B cell (primary cell): ENCODE data around the gene DGKE. TPM values are rescaled to one million over a fixed set of nuclear protein-coding genes. Genes with fewer than 3 reads are reported as not detected.
A peak's percentile ranks its signal among the peaks of the same experiment; 100 is the strongest.

Source experiments
- ATAC-seq: fragments of 200-7000 bp; cut with Tn5 transposase; one replicate; pipeline ENCODE4 v1.10.0; 2021; ENCODE audit warnings: low read depth, mild to moderate bottlenecking, moderate number of reproducible peaks, moderate library complexity
- CTCF ChIA-PET: fragments of 350-600 bp; sonication (Branson Sonifier 250); formaldehyde crosslinking; loops from one replicate; lab custom pipeline; 2021; ENCODE audit warnings: antibody characterized with exemption, inconsistent platforms; lab: Charles Lee
- POLR2A ChIA-PET: fragments of 350-600 bp; sonication (Branson Sonifier 250); formaldehyde crosslinking; loops from one replicate; lab custom pipeline; 2021; ENCODE audit warnings: antibody characterized with exemption; lab: Charles Lee
- DNase-seq: peaks from one replicate; pipeline ENCODE4 v3.0.0; 2013
- H2AFZ ChIP-seq: 2 replicates; pipeline ENCODE4 v1.6.1; 2012; ENCODE audit warnings: mild to moderate bottlenecking, low read depth, low read length; ENCODE audit not compliant: insufficient read depth, poor library complexity, severe bottlenecking
- H3K27ac ChIP-seq, 2 donors: 1 replicate in 1 of 2; 2 replicates in 1 of 2; pipeline ENCODE4 v1.5.1; 2012 to 2013; ENCODE audit warnings: low read length in 2 of 2, mild to moderate bottlenecking in 2 of 2, moderate library complexity in 1 of 2
- H3K27me3 ChIP-seq, 4 experiments: fragments of 200-600 bp in 1 of 4; sonication (generic) in 1 of 4; replicated peaks in 1 of 4; 1 replicate in 2 of 4; 2 replicates in 2 of 4; pipeline versions ENCODE4 v1.6.1 to v1.7.0; 2013 to 2016; ENCODE audit warnings: low read length in 3 of 4, mild to moderate bottlenecking in 2 of 4, mixed read lengths in 1 of 4, moderate library complexity in 1 of 4; ENCODE audit not compliant: insufficient read depth in 4 of 4, control insufficient read depth in 3 of 4; ENCODE audit errors: control extremely low read depth in 1 of 4
- H3K36me3 ChIP-seq, 2 experiments: replicated peaks in 1 of 2; 1 replicate in 1 of 2; 2 replicates in 1 of 2; pipeline versions ENCODE4 v1.6.1 to v1.7.1; 2013; ENCODE audit warnings: low read length in 1 of 2; ENCODE audit not compliant: insufficient read depth in 2 of 2, control insufficient read depth in 1 of 2; ENCODE audit errors: control extremely low read depth in 1 of 2, extremely low read depth in 1 of 2
- H3K4me1 ChIP-seq, 2 donors: fragments of 200-600 bp in 1 of 2; sonication (generic) in 1 of 2; 1 replicate in 1 of 2; 2 replicates in 1 of 2; pipeline versions ENCODE4 v1.5.1 to v1.6.1; 2013 to 2017; ENCODE audit warnings: low read length in 2 of 2; ENCODE audit not compliant: control insufficient read depth in 2 of 2, insufficient read depth in 2 of 2
- H3K4me2 ChIP-seq: replicated peaks from 2 replicates; pipeline ENCODE3; 2012; ENCODE audit warnings: mild to moderate bottlenecking, low read depth, low read length; ENCODE audit not compliant: poor library complexity, severe bottlenecking
- H3K4me3 ChIP-seq, 5 experiments: fragments of 200-600 bp in 1 of 5; sonication (generic) in 1 of 5; 1 replicate in 3 of 5; 2 replicates in 2 of 5; pipeline versions ENCODE4 v1.5.1 to v1.7.0; 2011 to 2016; ENCODE audit warnings: low read length in 4 of 5, mild to moderate bottlenecking in 4 of 5, low read depth in 2 of 5, control low read depth in 1 of 5, moderate library complexity in 1 of 5; ENCODE audit not compliant: insufficient read depth in 1 of 5; ENCODE audit errors: control extremely low read depth in 1 of 5, extremely low read depth in 1 of 5
- H3K79me2 ChIP-seq: fragments of 200-600 bp; sonication (generic); one replicate; pipeline ENCODE4 v1.6.0; 2016; ENCODE audit warnings: low read length; ENCODE audit not compliant: control insufficient read depth, insufficient read depth
- H3K9ac ChIP-seq: fragments of 200-600 bp; sonication (generic); 2 replicates; pipeline ENCODE4 v1.6.1; 2017; ENCODE audit warnings: mild to moderate bottlenecking, low read length, moderate library complexity
- H3K9me3 ChIP-seq, 3 donors: one replicate each; pipeline versions ENCODE4 v1.6.1 to v1.7.1; 2013; ENCODE audit warnings: low read length in 2 of 3; ENCODE audit not compliant: control insufficient read depth in 2 of 3, insufficient read depth in 1 of 3; ENCODE audit errors: control extremely low read depth in 1 of 3
- H4K20me1 ChIP-seq: 2 replicates; pipeline ENCODE4 v1.6.0; 2012; ENCODE audit warnings: mild to moderate bottlenecking, low read length; ENCODE audit not compliant: insufficient read depth, control insufficient read depth, poor library complexity, severe bottlenecking
- H3K27ac Mint-ChIP-seq: one replicate; pipeline ENCODE4 v1.8.0; 2021; ENCODE audit warnings: mixed read lengths
- H3K27me3 Mint-ChIP-seq: one replicate; pipeline ENCODE4 v1.8.0; 2021; ENCODE audit warnings: mixed read lengths
- H3K4me1 Mint-ChIP-seq: one replicate; pipeline ENCODE4 v1.8.0; 2021; ENCODE audit warnings: mixed read lengths
- H3K4me3 Mint-ChIP-seq: one replicate; pipeline ENCODE4 v1.8.0; 2021; ENCODE audit warnings: mixed read lengths
- H3K9me3 Mint-ChIP-seq: one replicate; pipeline ENCODE4 v1.8.0; 2022; ENCODE audit warnings: mixed read lengths; ENCODE audit not compliant: insufficient read depth
- CTCF ChIP-seq: fragments of 200-600 bp; IDR thresholded peaks from one replicate; pipeline ENCODE4 v1.8.0; 2022; ENCODE audit warnings: antibody characterized with exemption, mild to moderate bottlenecking
- EZH2 ChIP-seq: IDR thresholded peaks from 2 replicates; pipeline ENCODE4 v1.6.1; 2012; ENCODE audit warnings: borderline replicate concordance, low read depth, mild to moderate bottlenecking, moderate library complexity, low read length; ENCODE audit not compliant: insufficient read depth, poor library complexity, severe bottlenecking
- WGBS: methylation state at CpG from one replicate; pipeline ENCODE4 v1.1.5; 2013; ENCODE audit warnings: missing lambda C conversion rate; ENCODE audit not compliant: insufficient coverage; 5-methylcytosine and 5-hydroxymethylcytosine counted together
- intact Hi-C: fragments of 100-400 bp; cut with micrococcal nuclease; formaldehyde crosslinking; loops from one replicate; pipeline ENCODE4 v1.10.0; 2022
- polyA plus RNA-seq: library from polyadenylated mRNA; depleted of rRNA; stranded (reverse); fragments of >200 nt; gene quantifications from 2 replicates; pipeline ENCODE4 v1.2.3, GENCODE V29; 2012
- total RNA-seq, 2 donors: library from RNA; stranded (reverse); fragments of 120-200 nt in 1 of 2; gene quantifications; 1 replicate in 1 of 2; 2 replicates in 1 of 2; pipeline versions ENCODE4 v1.2.3 to v1.2.4, GENCODE V29; 2013 to 2022

The DGKE gene
- total and polyA plus RNA-seq, 2 donors (not counting 1 experiment from before 2014, with no cell fraction given), result 8.9 to 28.1 TPM

GRCh38 chr17:56897646-56898424 is 63.9 kb downstream of the DGKE start:
- Mint-ChIP-seq H3K27ac (peak overlapping the region; percentile 38), H3K4me3 (peak overlapping the region; percentile 51), H3K27me3 (no peaks in the 10 kb centered on the region), H3K4me1 (peaks cover 31% of the 10 kb centered on the region), H3K9me3 (no peaks in the 10 kb centered on the region)
- no peak overlapping the region for H3K9ac ChIP-seq
- H3K4me3 ChIP-seq, result no peak overlapping the region
- intact Hi-C loops, result no loop called here
- H3K79me2 ChIP-seq, result peaks cover 52% of the 10 kb centered on the region
- H3K36me3 ChIP-seq, result peaks cover 4 to 91% of the 10 kb centered on the region in 2 experiments
- H3K4me1 ChIP-seq, result peaks cover 21 to 23% of the 10 kb centered on the region in 2 donors
- no peaks in the 10 kb centered on the region for H3K9me3 ChIP-seq
- DNase-seq, result peak; percentile 37
- no peaks in the 10 kb centered on the region for H3K27me3 ChIP-seq
- ChIA-PET POLR2A (no interaction called here), CTCF (interaction anchor here (1.5 to 1.6 kb wide), 2 partner anchors 12 to 42 kb away, joined by 4 read pairs; no protein-coding TSS in a partner anchor)
- H4K20me1 ChIP-seq, result peaks cover 55% of the 10 kb centered on the region
- TF ChIP-seq CTCF, result no peak
- no peak for TF ChIP-seq EZH2
- H3K27ac ChIP-seq, result peak overlapping the region in 1 of 2 donors; percentile 37
- no peak overlapping the region for H2AFZ ChIP-seq
- ATAC-seq, result peak; percentile 73
- peak overlapping the region; percentile 51 for H3K4me2 ChIP-seq
- 60% methylated on average over 11 of the region's 14 CpGs for WGBS

- H3K79me2 ChIP-seq, result peaks cover 62% of the 10 kb centered on the region
- WGBS, result 84% methylated on average over 9 of the region's 9 CpGs
Measured at GRCh38 chr17:56898874-56899273, 64.9 kb downstream of the DGKE start.

More at GRCh38 chr17:56898874-56899273, 64.9 kb downstream of the DGKE start:
- H3K4me1 ChIP-seq, result peaks cover 21 to 23% of the 10 kb centered on the region in 2 donors
- no peaks in the 10 kb centered on the region for H3K9me3 Mint-ChIP-seq
- H3K4me3 ChIP-seq, result no peak overlapping the region
- TF ChIP-seq CTCF (no peak), EZH2 (no peak)
- no peak overlapping the region for H3K27ac ChIP-seq
- H2AFZ ChIP-seq, result no peak overlapping the region
- ChIA-PET POLR2A (no interaction called here), CTCF (interaction anchor here (0.6 to 1.6 kb wide), 2 partner anchors 11 to 1052 kb away, joined by 3 to 4 read pairs; no protein-coding TSS in a partner anchor)
- intact Hi-C loops, result no loop called here
- no peak overlapping the region for H3K27ac Mint-ChIP-seq
- H4K20me1 ChIP-seq, result peaks cover 64% of the 10 kb centered on the region
- ATAC-seq, result no peak
- no peak overlapping the region for H3K4me3 Mint-ChIP-seq
- no peak overlapping the region for H3K9ac ChIP-seq
- H3K4me1 Mint-ChIP-seq, result peaks cover 31% of the 10 kb centered on the region
- DNase-seq, result no peak
- no peaks in the 10 kb centered on the region for H3K9me3 ChIP-seq
- no peaks in the 10 kb centered on the region for H3K27me3 ChIP-seq
- no peaks in the 10 kb centered on the region for H3K27me3 Mint-ChIP-seq
- peaks cover 4 to 91% of the 10 kb centered on the region in 2 experiments for H3K36me3 ChIP-seq
- no peak overlapping the region for H3K4me2 ChIP-seq
